Stimulated activated CD4-positive, alpha-beta T cell treated with anti-CD3 and anti-CD28 coated beads, TNF-alpha, amount 100 ng/mL, for 24 hours (primary cell): ENCODE results near the gene ZNF700.
"Not testable (repeated sequence)": the region's sequence is repeated elsewhere in the genome, so short reads cannot be mapped to it uniquely, and the experiment has no call there.

ENCODE experiments used
- DNase-seq, 3 experiments: peaks; one replicate each; pipeline ENCODE4 v3.0.0-alpha.2; 2020; ENCODE audit warnings: low read depth in 3 of 3

The ZNF700 gene

DNA sequence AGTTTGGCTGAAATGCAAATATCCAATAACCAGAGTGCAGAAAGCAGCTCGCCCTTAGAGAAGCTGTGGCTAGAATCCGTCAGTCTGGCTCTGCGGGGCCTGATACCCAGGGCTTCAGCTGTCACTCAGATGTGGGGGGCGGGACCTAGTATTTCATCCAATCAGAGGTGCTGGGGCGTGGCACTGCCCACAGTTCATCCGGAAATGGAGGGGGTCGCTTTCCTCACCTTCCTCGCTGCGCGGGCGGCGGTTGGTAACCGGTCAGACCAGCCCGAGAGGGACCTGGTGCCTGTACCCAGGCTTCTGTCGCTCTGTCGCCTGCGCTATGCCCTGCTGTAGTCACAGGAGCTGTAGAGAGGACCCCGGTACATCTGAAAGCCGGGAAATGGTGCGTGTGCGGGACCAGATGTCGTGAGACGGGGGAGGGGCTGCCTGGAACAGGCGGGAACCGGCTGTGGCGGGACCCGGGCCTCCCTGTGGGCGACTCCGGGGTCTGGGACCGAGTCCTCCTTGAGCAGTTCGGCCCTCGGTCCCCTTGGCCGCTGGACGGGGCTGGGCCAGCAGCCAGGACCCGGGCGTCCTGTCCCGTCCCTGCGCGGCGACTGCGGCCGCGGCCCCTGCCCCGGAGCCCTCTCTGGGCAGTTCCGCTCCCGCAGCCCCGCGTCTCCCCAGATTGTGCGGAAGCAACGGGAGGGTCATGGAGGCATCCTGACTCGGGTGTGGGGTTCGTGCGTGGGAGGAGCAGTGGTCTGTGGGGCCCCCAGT lies at the start of gene ZNF700:
ZNF700 (plus strand) TSS at position 222 of the 765 bp plus-strand sequence; CDS start at position 326, 104 bp downstream.
- DNase-seq, result peak; percentile 83 to 94 (median 89)

DNA sequence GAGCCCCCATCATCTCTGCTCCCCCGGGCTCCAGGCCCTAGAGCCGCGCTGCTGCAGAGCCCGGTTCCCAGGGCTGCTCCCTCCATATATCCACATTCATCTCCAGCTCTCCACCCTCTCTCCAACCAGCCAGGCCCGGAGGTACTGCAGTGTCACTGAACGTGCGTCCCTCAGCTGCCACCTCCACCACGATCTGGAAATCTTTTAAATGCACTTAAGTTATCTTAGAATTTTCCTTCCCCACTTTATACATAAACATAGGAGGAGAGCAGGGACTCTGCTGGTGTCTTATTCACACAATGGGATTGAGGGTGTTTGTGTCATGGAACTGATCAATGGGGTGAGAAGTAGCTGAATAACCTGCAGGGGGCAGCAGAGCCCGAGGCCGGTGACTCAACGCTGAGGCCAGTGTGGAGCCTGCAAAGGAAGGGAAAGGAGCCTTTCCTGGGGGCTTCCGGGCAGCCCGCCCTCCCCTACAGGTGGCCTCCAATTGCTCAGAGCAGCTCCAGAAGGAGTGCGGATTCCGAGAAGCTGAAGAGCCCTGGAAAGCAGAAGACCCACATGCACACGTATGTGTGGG lies 45.1 kb upstream of the ZNF700 start:
- peak; percentile 15 to 44 (median 22) for DNase-seq

DNA sequence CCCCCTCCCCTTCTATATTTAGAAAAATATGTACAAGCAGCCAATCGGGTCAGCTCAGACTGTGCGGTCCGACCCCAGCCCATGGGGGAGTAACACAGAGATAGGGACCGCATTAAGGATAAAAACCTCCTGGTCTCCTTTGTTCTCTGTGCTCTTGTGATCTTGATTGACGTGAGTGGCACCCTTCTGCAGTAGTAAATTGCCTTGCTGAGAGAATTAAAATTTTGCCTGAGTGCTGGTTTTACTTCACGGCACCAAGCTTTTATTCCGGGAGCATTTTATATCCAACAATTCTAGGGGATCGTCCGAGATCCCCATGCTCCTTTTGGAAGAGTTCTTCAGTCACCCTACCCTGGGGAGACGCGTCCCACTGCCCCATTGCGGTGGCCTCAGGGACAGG lies 44.3 kb upstream of the ZNF700 start:
- no peak for DNase-seq

DNA sequence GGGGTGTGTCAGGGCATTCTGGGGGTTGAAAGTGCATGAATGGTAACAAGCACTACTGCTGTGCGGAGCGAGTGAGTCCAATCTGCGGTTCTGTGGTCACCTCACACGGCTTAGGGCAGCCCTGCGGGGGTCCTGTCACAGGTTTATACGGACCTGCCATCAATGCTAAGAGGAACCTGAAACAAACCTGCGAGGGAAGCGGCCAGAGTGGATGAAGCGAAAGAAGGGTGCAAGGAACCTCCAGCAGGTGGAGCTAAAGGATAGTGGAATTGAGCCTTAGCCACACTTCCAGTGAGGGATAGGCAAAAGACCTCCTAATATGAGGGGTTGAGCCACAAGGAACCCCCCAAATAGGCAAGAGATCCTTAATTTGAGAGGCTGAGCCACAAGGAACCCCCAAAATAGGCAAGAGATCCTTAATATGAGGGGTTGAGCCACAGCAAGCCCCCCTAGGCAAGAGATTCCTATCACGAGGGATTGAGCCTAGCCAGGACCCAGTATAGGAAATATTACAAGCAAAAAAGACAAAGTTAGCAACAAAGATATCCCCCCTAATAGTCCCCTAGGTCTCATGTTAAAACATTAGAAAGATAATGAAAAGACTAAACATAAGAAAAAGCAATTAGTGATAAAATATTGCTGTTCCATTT lies 43.6 kb upstream of the ZNF700 start:
- peak; percentile 25 to 50 (median 40) for DNase-seq

DNA sequence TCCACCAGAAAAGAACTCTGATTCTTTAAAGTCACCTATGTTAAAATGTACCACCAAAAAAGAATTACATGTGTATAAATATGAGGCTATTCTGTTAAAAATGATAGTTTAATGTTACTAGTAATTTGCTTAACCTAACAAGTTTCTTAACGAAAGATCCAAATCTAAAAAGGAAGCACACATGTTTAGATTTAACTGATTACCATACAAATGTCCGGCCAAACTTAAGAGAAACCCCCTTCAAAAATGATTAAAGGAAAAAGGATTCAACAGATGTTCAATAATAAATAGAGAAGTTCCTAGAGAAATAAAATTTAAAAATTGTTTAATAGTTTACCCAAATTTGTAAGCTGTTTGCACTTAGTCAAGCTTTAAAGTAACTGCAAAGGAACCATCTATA lies 42.3 kb upstream of the ZNF700 start:
- no peak for DNase-seq

DNA sequence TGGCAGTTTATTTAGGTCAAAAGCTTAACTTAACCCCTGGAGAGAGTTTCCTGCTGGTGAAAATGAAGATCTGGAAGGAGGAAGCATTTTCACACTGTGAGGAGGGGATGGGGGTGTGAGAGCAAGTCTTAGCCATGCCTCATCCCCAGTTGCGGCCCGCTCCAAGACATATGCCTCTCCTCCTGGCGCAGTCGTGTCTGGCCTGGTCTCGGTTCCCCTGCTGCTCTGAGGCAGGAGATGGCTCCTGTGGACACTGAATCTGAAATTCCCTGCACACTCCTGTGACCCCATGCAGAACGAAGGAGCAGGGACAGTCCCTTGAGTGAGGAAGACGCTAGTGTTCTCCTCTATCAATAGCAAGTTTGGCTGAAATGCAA lies 37.7 kb upstream of the ZNF700 start:
- no peak for DNase-seq

DNA sequence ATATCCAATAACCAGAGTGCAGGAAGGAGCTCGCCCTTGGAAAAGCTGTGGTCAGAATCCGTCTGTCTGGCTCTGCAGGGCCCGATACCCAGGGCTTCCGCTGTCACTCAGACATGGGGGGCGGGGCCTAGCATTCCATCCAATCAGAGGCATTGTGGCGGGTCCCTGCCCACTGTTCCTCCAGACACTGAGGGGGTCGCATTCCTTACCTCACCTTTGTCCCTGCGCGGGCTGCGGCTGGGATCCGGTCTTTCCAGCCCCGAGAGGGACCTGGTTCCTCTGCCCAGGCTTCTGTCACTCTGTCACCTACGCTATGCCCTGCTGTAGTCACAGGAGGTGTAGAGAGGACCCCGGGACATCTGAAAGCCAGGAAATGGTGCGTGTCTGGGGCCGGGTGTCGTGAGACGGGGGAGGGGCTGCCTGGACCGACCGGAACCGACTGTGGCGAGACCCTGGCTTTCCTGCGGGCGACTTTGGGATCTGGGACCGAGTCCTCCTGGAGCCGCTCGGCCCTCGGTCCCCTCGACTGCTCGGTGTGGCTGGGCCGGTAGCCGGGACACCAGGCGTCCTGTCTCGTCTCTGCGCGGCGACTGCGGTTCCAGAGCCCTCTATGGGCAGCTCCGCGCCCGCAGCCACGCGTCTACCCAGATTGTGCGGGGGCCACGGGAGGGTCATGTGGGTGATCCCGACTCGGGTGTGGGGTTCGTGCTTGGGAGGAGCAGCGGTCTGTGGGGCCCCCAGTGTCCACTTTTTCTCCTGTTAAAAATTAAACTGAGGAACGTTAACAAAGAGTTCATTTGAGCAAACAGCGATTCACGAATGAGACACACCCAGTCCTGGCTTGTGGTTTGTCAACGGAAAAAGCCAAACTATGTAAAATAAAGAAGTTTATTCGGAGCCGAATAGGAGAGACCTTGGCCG lies 37.0 kb upstream of the ZNF700 start, which contains the start of gene ZNF69:
ZNF69 (plus strand) TSS at position 172 of the 921 bp plus-strand sequence; CDS start at position 314, 142 bp downstream.
- DNase-seq, result peak; percentile 31 to 63 (median 50)

DNA sequence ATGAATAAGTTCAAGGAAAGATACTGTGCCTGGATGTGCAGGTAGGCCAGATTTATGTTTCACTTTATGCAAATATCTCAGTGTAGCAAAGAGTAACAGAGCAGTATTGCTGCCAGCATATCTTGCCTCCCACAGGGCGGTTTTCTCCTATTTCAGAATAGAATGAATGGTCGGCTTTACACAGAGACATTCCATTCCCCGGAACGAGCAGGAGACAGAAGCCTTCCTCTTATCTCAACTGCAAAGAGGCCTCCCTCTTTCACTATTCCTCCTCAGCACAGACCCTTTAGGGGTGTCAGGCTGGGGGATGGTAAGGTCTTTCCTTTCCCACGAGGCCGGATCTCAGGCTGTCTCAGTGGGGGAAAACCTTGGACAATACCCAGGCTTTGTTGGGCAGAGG lies 35.0 kb upstream of the ZNF700 start:
- not testable (repeated sequence) for DNase-seq

DNA sequence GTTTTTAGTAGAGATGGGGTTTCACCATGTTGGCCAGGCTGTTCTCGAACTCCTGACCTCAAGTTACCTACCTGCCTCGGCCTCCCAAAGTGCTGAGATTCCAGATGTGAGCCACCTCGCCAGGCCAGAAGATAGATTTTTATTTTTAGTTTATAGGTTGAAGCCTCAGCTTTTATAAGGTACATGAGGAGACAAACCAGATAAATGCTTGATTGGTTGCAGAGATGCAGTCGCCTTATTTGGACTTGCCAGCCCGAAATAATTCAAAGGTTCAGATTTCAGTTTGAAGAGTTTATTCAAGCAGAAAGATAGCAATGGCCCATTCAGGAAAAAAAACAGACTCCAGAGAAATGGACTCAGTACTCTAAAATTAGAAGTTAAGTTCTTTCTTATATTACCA lies 34.3 kb upstream of the ZNF700 start:
- no peak for DNase-seq

DNA sequence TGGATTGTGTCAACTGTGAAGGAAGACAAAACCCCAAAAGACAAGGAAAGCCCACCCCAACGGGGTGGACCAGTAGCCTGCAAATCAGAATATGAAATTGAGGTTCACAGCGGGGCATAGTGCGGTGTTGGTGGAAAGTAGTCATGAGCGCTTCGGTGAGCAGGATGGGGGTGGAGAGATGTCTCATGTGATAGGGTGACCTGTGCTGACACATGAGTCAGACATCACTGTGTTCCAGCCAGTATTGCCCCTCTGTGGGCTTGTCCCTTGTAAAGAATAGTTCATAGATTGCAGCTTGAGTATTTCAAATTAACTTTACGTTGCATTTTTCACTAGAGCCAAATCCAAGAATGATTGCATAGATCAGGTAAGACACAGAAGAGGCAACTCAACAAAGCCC lies 30.1 kb upstream of the ZNF700 start:
- DNase-seq, result no peak

DNA sequence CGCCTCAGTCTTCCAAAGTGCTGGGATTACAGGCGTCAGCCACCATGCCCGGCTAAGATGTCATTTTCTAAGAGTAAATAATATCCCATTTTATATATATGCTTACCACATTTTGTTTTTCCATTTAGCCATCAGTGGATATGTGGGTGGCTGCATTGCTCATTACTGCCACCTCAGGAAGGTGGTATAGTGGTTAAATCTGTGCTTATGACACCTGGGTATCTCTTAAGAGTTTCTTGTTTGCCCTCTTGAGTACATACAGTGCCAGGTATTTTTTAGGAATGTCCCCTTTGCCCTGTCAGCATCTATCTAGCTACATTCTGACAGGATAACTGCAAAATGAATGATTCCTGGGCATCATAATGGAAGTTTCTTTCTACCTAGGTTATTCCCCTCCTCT lies 22.7 kb upstream of the ZNF700 start:
- no peak for DNase-seq

DNA sequence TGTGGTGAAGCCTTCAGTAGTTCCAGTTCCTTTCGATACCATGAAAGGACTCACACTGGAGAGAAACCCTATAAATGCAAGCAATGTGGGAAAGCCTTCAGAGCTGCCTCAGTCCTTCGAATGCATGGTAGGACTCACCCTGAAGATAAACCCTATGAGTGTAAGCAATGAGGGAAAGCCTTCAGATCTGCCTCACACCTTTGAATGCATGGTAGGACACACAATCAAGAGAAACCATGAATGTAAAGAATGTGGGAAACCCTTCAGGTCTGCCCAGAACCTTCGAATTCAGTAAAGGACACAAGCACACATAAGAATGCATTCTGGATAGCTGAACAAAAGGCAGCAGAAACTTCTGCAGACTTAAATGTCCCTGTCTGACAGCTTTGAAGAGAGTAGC lies 19.0 kb upstream of the ZNF700 start:
- no peak for DNase-seq

DNA sequence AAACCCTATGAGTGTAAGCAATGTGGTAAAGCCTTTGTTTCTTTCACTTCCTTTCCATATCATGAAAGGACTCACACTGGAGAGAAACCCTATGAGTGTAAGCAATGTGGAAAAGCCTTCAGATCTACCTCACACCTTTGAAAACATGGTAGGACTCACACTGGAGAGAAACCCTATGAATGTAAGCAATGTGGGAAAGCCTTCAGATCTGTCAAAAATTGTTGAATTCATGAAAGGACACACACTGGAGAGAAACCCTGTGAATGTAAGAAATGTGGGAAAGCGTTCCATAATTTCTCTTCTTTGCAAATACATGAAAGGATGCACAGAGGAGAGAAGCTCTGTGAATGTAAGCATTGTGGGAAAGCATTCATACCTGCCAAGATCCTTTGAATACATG lies 13.0 kb upstream of the ZNF700 start:
- not testable (repeated sequence) for DNase-seq

DNA sequence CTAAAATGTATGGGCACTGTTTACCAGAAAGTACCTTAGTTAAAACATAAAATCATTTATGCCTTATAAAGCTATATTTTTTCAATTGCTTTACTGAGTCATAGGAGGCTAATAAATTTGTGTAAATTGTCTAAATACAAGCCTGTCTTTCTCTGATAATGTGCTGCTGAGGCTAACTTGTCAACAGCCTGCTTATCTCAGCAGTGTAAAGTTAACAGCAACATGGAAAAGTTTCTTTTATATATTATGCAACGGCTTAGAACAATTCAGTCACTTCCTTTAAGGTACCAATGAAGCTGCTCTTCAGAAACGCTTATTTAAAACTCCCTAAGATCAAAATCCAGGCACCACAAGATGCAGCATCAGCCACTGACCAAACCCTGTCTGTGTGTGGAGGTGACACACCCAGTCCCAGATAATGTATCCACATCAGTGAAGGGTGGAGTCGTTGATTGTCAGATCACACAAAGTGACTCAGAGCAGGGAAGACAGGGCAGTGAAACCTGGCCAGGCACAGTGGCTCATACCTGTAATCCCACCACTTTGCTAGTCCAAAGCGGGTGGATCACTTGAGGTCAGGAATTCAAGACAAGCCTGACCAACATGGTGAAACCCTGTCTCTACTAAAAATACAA lies 10.4 kb upstream of the ZNF700 start:
- DNase-seq, result not testable (repeated sequence)

DNA sequence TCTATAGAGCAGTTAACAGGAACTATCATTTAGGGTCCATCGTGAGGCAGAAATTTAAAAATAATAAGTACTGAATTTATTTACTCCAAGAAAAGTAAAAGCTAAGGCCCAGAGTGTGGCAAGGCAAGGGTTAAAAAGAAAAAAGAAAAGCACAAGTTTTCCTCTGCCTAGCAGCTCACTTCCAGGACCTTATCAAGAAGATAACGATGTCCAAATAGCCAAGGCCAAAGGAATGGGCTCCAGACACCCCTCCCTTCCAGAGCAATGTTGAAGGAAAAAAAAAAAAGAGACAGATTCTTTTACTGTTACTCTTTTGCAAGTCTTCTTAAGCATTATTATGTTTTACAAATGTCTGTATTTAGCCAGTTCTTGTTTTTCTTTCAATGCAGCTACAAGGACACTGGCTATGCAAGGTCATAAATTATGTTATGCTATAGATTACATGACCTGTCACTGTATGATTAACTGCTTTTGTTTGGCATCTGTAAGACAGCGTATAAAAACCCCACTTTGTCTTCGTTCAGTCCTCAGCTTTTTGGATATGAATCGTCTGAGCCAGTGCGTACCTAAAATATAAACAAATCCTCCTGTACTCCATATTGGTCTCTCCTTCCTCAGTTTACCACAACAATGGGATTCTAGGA lies 2.9 kb upstream of the ZNF700 start:
- no peak for DNase-seq

DNA sequence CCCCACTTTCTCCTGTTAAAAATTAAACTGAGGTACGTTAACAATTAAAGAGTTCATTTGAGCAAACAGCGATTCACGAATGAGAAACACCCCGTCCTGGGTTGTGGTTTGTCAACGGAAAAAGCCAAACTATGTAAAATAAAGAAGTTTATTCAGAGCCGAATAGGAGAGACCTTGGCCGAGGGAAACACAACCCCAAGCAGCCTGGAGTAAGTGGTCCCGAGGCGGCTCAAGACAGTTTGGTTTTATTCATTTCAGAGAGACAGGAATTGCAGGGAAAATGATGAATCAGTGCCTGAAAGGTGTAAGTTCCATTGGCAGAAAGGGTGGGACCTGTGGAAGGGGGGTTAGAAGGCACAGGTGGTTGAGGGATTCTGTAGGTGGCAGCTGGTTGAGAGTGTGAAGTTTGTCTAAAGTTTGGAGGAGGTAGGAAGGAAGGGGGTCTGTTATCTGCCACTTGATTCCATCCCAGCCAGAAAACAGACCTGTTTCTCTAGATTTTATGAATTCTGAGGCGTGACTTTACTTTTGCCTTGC lies 812 bp downstream of the ZNF700 start:
- not testable (repeated sequence) for DNase-seq

DNA sequence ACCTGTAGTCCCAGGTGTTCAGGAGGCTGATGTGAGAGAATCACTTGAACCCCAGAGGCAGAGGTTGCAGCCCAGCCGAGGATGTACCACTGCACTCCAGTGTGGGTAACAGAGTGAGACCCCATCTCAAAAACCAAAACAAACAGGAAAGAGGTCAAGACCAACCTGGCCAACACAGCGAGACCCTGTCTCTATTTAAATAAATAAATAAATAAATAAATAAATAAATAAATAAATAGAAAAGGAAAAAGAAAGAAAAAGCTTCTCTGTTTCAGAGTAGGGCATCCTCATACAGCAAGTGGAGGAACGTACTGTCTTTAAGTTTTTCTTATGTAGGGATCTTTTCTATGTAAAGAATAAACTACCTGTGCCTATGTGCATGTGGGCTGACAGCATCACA lies 2.3 kb downstream of the ZNF700 start:
- no peak for DNase-seq

DNA sequence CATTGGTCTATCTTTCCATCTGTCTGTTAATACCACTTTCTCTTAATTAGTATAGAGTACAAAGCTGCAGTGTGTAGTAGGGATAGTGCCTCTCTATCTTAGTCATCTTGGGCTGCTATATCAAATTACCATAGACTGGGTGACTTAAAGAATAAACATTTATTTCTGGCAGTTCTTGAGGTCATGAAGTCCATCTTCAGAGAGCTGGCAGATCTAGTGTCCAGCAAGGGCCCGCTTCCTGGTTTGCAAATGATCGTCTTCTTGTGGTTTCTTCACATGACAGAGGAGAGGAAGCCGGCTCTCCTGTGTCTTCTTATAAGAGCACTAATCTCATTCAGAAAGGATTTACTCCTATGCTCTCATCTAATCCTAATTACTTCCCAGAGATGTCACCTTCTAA lies 6.1 kb downstream of the ZNF700 start:
- no peak for DNase-seq

DNA sequence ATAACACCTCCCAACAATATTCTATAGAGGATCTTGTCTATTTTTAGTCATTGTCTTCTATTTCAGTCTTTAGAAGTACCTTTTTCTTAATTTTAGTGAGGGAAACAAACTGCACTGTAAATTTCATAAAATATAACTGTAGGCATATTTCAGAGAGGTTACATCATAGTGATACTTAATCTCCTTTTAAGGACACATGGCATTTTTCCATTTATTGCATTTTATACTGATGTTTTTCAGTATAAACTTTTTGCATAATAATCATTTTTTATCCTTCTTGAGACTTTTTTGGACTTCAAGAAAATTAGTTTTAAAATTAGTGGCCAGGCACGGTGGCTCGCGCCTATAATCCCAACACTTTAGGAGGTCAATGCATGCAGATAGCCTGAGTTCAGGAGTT lies 6.6 kb downstream of the ZNF700 start:
- DNase-seq, result no peak

DNA sequence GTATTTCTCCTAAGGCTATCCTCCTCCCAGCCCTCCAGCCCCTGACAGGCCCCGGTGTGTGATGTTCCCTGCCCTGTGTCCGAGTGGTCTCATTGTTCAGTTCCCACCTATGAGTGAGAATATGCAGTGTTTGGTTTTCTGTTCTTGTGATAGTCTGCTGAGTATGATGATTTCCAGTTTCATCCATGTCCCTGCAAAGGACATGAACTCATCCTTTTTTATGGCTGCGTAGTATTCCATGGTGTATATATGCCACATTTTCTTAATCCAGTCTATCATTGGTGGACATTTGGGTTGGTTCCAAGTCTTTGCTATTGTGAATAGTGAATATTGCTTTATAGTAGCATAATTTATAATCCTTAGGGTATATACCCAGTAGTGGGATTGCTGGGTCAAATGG lies 10.9 kb downstream of the ZNF700 start:
- DNase-seq, result not testable (repeated sequence)

DNA sequence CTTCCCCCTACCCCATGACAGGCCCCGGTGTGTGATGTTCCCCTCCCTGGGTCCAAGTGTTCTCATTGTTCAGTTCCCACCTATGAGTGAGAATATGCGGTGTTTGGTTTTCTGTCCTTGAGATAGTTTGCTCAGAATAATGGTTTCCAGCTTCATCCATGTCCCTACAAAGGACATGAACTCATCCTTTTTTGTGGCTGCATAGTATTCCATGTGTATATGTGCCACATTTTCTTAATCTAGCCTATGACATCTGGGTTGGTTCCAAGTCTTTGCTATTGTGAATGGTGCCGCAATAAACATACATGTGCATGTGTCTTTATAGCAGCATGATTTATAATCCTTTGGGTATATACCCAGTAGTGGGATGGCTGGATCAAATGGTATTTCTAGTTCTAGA lies 13.5 kb downstream of the ZNF700 start:
- DNase-seq, result not testable (repeated sequence)
